Endothelial cell of umbilical vein (primary cell): ENCODE data around the gene HECW1. TPM values are rescaled to one million over a fixed set of nuclear protein-coding genes. Genes with fewer than 3 reads are reported as not detected.

Source experiments
- BruUV-seq: library from RNA; stranded (reverse); fragments of 400-500 nt; replicated peaks from 2 replicates; lab custom pipeline; 2021; lab: Mats Ljungman, UMichigan
- CTCF ChIA-PET: fragments of 300-600, 350-600 bp; sonication (Branson Sonifier 250); formaldehyde crosslinking; loops from one replicate; lab custom pipeline; 2021; ENCODE audit warnings: antibody characterized with exemption, inconsistent platforms; lab: Charles Lee
- POLR2A ChIA-PET: fragments of 300-600, 350-600 bp; sonication (Branson Sonifier 250); formaldehyde crosslinking; loops from one replicate; lab custom pipeline; 2021; ENCODE audit warnings: antibody characterized with exemption, inconsistent platforms; lab: Charles Lee
- DNase-seq: peaks from one replicate; pipeline ENCODE4 v3.0.0-alpha.2; 2011; ENCODE audit warnings: low read depth, low spot score
- FAIRE-seq: peaks from 2 replicates; lab custom pipeline; 2011; peaks lifted over from hg19 to GRCh38; lab: Jason Lieb, UNC
- H2AFZ ChIP-seq: 2 replicates; pipeline ENCODE4 v1.6.0; 2012; ENCODE audit warnings: low read depth, low read length, control low read depth, inconsistent platforms
- H3K27ac ChIP-seq: 2 replicates; pipeline ENCODE4 v1.5.1; 2011; ENCODE audit warnings: low read depth, mild to moderate bottlenecking, control low read depth, low read length, moderate library complexity; ENCODE audit not compliant: insufficient read depth
- H3K27me3 ChIP-seq, 2 experiments: 2 replicates each; pipeline versions ENCODE4 v1.6.0 to v1.6.1; 2011; ENCODE audit warnings: low read length in 2 of 2, mixed read lengths in 1 of 2; ENCODE audit not compliant: control insufficient read depth in 2 of 2, insufficient read depth in 2 of 2
- H3K36me3 ChIP-seq, 2 experiments: 2 replicates in 1 of 2; 3 replicates in 1 of 2; pipeline ENCODE4 v1.5.1; 2011; ENCODE audit warnings: low read length in 2 of 2, mild to moderate bottlenecking in 1 of 2, moderate library complexity in 1 of 2; ENCODE audit not compliant: control insufficient read depth in 2 of 2, insufficient read depth in 2 of 2; ENCODE audit errors: extremely low read depth in 1 of 2
- H3K4me1 ChIP-seq: 3 replicates; pipeline ENCODE4 v1.5.1; 2011; ENCODE audit warnings: mild to moderate bottlenecking, low read length; ENCODE audit not compliant: control insufficient read depth, insufficient read depth; ENCODE audit errors: extremely low read depth
- H3K4me2 ChIP-seq: 2 replicates; pipeline ENCODE4 v1.6.1; 2011; ENCODE audit warnings: low read length, control low read depth, mixed read lengths; ENCODE audit not compliant: insufficient read depth
- H3K4me3 ChIP-seq, 3 experiments: fragments of 200-600 bp in 1 of 3; sonication (generic), shearing (Covaris generic) in 1 of 3; replicated peaks in 1 of 3; 2 replicates each; pipeline ENCODE4 v1.5.1; 2011 to 2016; ENCODE audit warnings: control low read depth in 3 of 3, low read length in 3 of 3, mild to moderate bottlenecking in 2 of 3, inconsistent platforms in 1 of 3, low read depth in 1 of 3, moderate library complexity in 1 of 3; ENCODE audit not compliant: insufficient read depth in 1 of 3
- H3K79me2 ChIP-seq: 2 replicates; pipeline ENCODE4 v1.6.0; 2012; ENCODE audit warnings: low read length, inconsistent platforms; ENCODE audit not compliant: control insufficient read depth, insufficient read depth
- H3K9ac ChIP-seq: replicated peaks from 2 replicates; pipeline ENCODE3; 2011; ENCODE audit warnings: low read length, control low read depth; ENCODE audit not compliant: insufficient read depth; ENCODE audit errors: extremely low read depth
- H3K9me1 ChIP-seq: replicated peaks from 3 replicates; pipeline ENCODE4 v1.6.0; 2011; ENCODE audit warnings: mild to moderate bottlenecking, low read length; ENCODE audit not compliant: control insufficient read depth, insufficient read depth; ENCODE audit errors: extremely low read depth
- H3K9me3 ChIP-seq: replicated peaks from 2 replicates; pipeline ENCODE4 v1.5.1; 2012; ENCODE audit warnings: low read length, inconsistent platforms; ENCODE audit not compliant: control insufficient read depth, insufficient read depth
- H4K20me1 ChIP-seq: replicated peaks from 2 replicates; pipeline ENCODE3; 2011; ENCODE audit warnings: mild to moderate bottlenecking, low read length; ENCODE audit not compliant: control insufficient read depth, insufficient read depth; ENCODE audit errors: extremely low read depth
- CTCF ChIP-seq, 2 donors: IDR thresholded peaks; 1 replicate in 1 of 2; 2 replicates in 1 of 2; pipeline ENCODE4 v1.5.1; 2011; ENCODE audit warnings: low read length in 2 of 2, mild to moderate bottlenecking in 2 of 2, moderate library complexity in 2 of 2, control low read depth in 1 of 2, inconsistent platforms in 1 of 2, low read depth in 1 of 2; ENCODE audit not compliant: insufficient read depth in 1 of 2; ENCODE audit errors: extremely low read depth in 1 of 2
- EZH2 ChIP-seq: IDR thresholded peaks from 2 replicates; pipeline ENCODE4 v1.6.1; 2012; ENCODE audit warnings: borderline replicate concordance, low read depth, mild to moderate bottlenecking, moderate library complexity, low read length, inconsistent platforms; ENCODE audit not compliant: severe bottlenecking
- FOS ChIP-seq: IDR thresholded peaks from 2 replicates; pipeline ENCODE4 v1.6.1; 2011; ENCODE audit warnings: mild to moderate bottlenecking, low read length, moderate library complexity, borderline replicate concordance; ENCODE audit not compliant: insufficient read depth
- GATA2 ChIP-seq: IDR thresholded peaks from 2 replicates; pipeline ENCODE4 v1.7.0; 2011; ENCODE audit warnings: low read depth, mild to moderate bottlenecking, moderate library complexity, mixed read lengths, low read length; ENCODE audit not compliant: insufficient read length, insufficient read depth
- JUN ChIP-seq: IDR thresholded peaks from 2 replicates; pipeline ENCODE4 v1.6.1; 2011; ENCODE audit warnings: borderline replicate concordance, low read depth; ENCODE audit not compliant: insufficient read length, insufficient read depth
- MYC ChIP-seq: IDR thresholded peaks from one replicate; pipeline ENCODE4 v1.6.1; 2011; ENCODE audit warnings: mild to moderate bottlenecking, low read depth, low read length
- POLR2A ChIP-seq: IDR thresholded peaks from 2 replicates; pipeline ENCODE4 v1.6.1; 2012; ENCODE audit warnings: low read depth, mild to moderate bottlenecking, control low read depth, low read length
- POLR2AphosphoS5 ChIP-seq: IDR thresholded peaks from 2 replicates; pipeline ENCODE4 v1.6.1; 2012; ENCODE audit warnings: low read depth, mild to moderate bottlenecking, control low read depth, low read length, moderate library complexity; ENCODE audit not compliant: insufficient read depth
- dilution Hi-C: fragments of 300-500 bp; cut with MboI; formaldehyde crosslinking; loops from one replicate; pipeline ENCODE4 v1.15.0; 2019; ENCODE audit warnings: low sequenced_read_pairs; ENCODE audit not compliant: extremely low pct_ligation_motif_present
- intact Hi-C: fragments of 100-400 bp; cut with micrococcal nuclease; formaldehyde crosslinking; loops from one replicate; pipeline ENCODE4 v1.10.0; 2022
- polyA plus RNA-seq, 4 experiments: library from polyadenylated mRNA; depleted of rRNA in 3 of 4; stranded (reverse) in 3 of 4; unstranded in 1 of 4; fragments of >200 nt; gene quantifications; 2 replicates each; pipeline versions ENCODE4 v1.2.1 to v1.2.3, GENCODE V29; 2011 to 2012; ENCODE audit warnings: missing spikeins in 1 of 4
- total RNA-seq: library from RNA; stranded (reverse); gene quantifications from 2 replicates; pipeline ENCODE4 v1.2.3, GENCODE V29; 2021
- TF ChIP-seq, protein P1 (sequence below): IDR thresholded peaks from 2 replicates; pipeline ENCODE4 v1.6.1; 2011; ENCODE audit not compliant: insufficient read depth, insufficient read length

Gene HECW1
- total and polyA plus RNA-seq, 2 donors (not counting 3 experiments of a cell fraction or from before 2014, with no cell fraction given) = not detected

- Histone ChIP-seq H3K27me3 (peaks cover 52 to 70% of the 10 kb centered on the region in 2 experiments), H3K27ac (no peak overlapping the region), H3K9me3 (no peaks in the 10 kb centered on the region), H3K4me2 (no peak overlapping the region), H4K20me1 (no peaks in the 10 kb centered on the region), H3K9ac (no peak overlapping the region), H3K9me1 (no peaks in the 10 kb centered on the region), H2AFZ (no peak overlapping the region), H3K36me3 (no peaks in the 10 kb centered on the region), H3K4me3 (no peak overlapping the region), H3K79me2 (no peaks in the 10 kb centered on the region), H3K4me1 (no peaks in the 10 kb centered on the region)
- no peak for TF ChIP-seq GATA2
- TF ChIP-seq JUN = no peak
- TF ChIP-seq EZH2 = no peak
- TF ChIP-seq, protein P1, sequence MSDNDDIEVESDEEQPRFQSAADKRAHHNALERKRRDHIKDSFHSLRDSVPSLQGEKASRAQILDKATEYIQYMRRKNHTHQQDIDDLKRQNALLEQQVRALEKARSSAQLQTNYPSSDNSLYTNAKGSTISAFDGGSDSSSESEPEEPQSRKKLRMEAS = no peak
- no peak for TF ChIP-seq CTCF (IDR thresholded peaks at IDR 0.05; ENCODE audit: extremely low read depth in 1 of 2, insufficient read depth in 1 of 2, low read depth in 1 of 2, low read length in 2 of 2)
- no peak for TF ChIP-seq FOS
- no peak for TF ChIP-seq MYC
- no peak for TF ChIP-seq POLR2A
- no peak for TF ChIP-seq POLR2AphosphoS5
- no TSS peak for BruUV-seq
- POLR2A ChIA-PET = no interaction called here
- CTCF ChIA-PET = interaction anchor here (1.0 kb wide), 1 partner anchor 10 kb away, joined by 3 read pairs; no protein-coding TSS in a partner anchor
- dilution Hi-C loops = no loop called here
- FAIRE-seq (no peak), DNase-seq (no peak)
- intact Hi-C loops = no loop called here
These were observed 603 bp upstream of the HECW1 start for GRCh38 chr7:43111630-43112458.
